Activated T-helper 9 cell treated with anti-CD3 and anti-CD28 coated beads, Interleukin-2, amount 50 U/mL, for 16 hours (primary cell): ENCODE measurements around the gene HPCAL1.

Experiments used
- DNase-seq: peaks from one replicate; pipeline ENCODE4 v3.0.0-alpha.2; 2020; ENCODE audit warnings: low read depth

The HPCAL1 gene

GRCh38 chr2:10269711-10270610 lies 32.7 kb upstream of the HPCAL1 start:
- DNase-seq: no peak

DNA sequence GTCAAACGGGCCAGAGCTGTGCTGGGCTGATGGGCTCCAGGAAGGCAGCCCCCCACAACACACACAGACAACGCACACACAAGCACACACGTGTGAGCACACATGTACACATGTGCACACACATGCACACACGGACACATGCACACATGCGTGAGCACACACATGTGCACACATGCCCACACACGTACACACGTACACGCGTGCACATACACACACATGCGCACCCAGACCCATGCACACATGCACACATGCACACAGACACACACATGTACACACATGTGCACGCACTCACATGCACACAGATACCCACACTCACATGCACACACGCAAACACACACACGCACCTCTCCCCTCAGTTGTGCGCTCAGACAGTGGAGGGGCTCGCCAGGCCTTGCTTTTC lies 31.2 kb upstream of the HPCAL1 start:
- no peak for DNase-seq

DNA sequence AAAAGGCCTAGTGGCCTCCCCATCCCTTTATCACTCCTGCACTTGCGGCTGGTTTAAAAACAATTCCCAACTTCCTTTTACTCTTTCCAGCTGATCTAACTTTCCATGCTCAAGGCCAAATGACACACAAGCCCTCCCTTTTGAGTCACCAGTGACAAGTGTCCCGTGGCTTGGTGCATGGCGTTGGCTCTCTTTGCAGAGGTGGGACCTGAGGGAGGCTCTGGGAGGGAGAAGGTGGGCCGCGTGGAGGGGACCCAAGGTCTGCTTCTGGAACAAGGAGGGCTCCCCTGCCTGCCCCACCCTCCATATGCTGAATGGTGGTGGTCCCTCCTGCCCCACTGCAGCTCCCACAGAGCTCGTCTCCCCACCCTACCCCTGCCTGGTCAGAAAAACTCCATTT lies 30.8 kb upstream of the HPCAL1 start:
- no peak for DNase-seq

GRCh38 chr2:10272464-10272863 lies 30.2 kb upstream of the HPCAL1 start:
- DNase-seq: no peak

- DNase-seq: no peak
Measured at GRCh38 chr2:10273215-10274175, 29.2 kb upstream of the HPCAL1 start.

GRCh38 chr2:10274376-10274775 lies 28.3 kb upstream of the HPCAL1 start:
- no peak for DNase-seq

GRCh38 chr2:10274983-10275802 lies 27.5 kb upstream of the HPCAL1 start:
- DNase-seq: no peak

GRCh38 chr2:10276481-10277292 lies 26.0 kb upstream of the HPCAL1 start:
- no peak for DNase-seq

DNA sequence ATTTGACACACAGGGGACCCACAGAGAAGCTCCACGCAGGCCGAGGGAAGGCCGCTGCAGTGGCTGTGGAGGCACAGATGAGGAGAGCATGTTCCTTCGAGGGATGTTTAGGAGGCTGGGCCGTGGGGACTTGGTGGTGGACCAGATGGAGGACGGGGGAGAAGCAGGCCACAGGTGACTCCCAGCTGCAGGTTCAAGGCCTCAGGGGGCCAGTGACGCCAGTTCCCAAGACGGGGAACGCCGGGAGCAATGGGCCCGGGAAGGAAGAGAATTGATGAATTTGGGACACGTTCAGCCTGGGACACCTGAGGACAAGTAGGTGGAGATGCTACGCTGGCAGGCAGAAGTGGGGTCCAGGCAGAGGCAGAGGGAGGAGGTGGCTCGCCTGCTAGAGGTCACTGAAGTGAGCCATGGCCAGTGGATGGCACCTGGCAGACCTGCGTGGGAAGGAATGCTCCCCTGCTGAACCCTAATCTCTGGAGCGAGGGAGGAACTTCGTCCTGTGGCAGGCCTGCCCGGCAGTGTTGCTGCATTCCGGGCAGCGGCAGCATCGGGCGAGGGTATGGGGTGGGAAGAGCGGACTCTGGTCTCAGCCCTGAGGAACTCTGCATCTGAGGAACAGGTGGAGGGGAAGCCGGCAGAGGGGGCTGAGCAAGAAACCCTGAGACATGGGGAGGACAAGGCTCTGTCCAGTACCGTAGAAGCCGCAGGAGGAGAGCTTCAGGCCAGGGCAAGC lies 25.2 kb upstream of the HPCAL1 start:
- no peak for DNase-seq

GRCh38 chr2:10278029-10278762 lies 24.5 kb upstream of the HPCAL1 start:
- no peak for DNase-seq

DNA sequence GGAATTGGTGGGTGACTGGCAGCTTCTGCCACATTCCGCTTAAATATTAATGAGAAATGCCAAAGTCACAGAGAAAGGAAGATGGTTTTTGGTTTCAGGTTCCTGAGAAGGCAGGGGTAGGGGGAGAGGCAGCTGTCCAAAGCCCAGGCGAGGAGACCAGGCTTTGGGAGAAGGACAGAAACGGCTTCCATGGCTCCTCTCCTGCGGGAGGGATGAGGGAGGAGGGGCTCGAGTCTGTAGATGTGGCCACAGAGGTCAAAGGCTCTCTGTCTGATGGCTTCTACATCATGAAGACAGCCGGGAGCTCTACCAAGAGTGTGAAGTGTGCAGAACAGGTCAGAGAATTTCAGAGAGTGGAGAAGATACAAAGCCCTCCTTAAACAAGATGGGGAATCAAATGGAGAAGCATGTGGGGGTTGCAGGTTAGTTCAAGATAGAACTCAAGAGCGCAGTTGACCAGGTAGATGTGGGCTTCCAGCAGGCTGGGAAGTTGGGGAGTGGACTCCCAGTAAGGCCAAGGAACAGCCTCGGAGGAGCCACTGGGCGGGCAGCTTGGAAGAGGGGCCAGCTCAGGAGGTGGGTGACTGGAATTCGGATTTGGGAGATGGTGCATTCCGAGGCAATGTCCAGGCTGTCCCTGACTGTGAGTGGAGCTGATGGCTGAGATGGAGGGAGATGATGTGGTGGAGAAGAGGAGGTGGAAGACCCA lies 23.8 kb upstream of the HPCAL1 start:
- DNase-seq: no peak

GRCh38 chr2:10279472-10279870 lies 23.2 kb upstream of the HPCAL1 start:
- no peak for DNase-seq

GRCh38 chr2:10279946-10280463 lies 22.7 kb upstream of the HPCAL1 start:
- DNase-seq: no peak

DNA sequence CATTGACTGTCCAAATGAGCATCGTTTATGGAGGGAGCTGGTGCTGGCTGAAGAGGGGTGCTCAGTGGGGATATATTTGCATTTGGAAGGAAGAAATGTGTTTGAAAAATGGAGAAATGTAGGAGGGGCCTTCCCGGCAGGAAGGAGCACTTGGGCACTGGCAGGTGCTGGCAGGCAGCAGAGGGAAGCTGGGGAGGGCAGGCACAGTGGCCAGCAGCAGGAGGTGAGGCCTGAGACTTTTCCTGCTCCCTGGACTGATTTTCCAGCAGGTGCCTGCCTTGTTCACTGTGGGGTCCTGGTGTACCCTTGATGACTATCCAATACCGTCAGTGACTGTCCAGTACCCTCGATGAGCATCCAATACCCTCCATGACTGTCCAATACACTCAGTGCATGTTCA lies 20.8 kb upstream of the HPCAL1 start:
- DNase-seq: no peak

- DNase-seq: no peak
Measured at GRCh38 chr2:10282611-10283105, 20.0 kb upstream of the HPCAL1 start.

- DNase-seq: no peak
Measured at GRCh38 chr2:10283106-10284062, 19.3 kb upstream of the HPCAL1 start.

GRCh38 chr2:10284108-10284870 lies 18.4 kb upstream of the HPCAL1 start:
- no peak for DNase-seq
